ENCODE results near the gene KIF14.
A peak's percentile ranks its signal among the peaks of the same experiment; 100 is the strongest.

KIF14 gene

GRCh38 chr1:200619894-200620272, 668 bp downstream of the KIF14 start:
- H3K79me2 ChIP-seq (ENCODE audit: low read length) = peaks cover 8% of the 10 kb centered on the region; the same call in 1 of the 2 replicates
- peak overlapping the region; percentile 78 for H3K4me2 ChIP-seq (ENCODE audit: low read length)
- H3K27me3 ChIP-seq (ENCODE audit: low read depth, low read length) = no peaks in the 10 kb centered on the region
- no peaks in the 10 kb centered on the region for H4K20me1 ChIP-seq (ENCODE audit: insufficient read depth, low read length)
- H3K4me3 ChIP-seq (ENCODE audit: low read length) = peak overlapping the region; percentile 79
- H3K36me3 ChIP-seq (replicated peaks; ENCODE audit: low read depth, low read length) = peaks cover 25% of the 10 kb centered on the region
- H3K9ac ChIP-seq (ENCODE audit: low read length) = peak overlapping the region; percentile 77
- no peak for TF ChIP-seq EZH2phosphoT487 (IDR thresholded peaks at IDR 0.05; ENCODE audit: low read depth)
- no peak for TF ChIP-seq CTCF (IDR thresholded peaks at IDR 0.05; ENCODE audit: low read depth, low read length)
- H2AFZ ChIP-seq (ENCODE audit: low read depth, low read length) = peak overlapping the region; percentile 55
- no peaks in the 10 kb centered on the region for H3K9me3 ChIP-seq (ENCODE audit: insufficient read depth, low read length)
- no peak overlapping the region for H3K27ac ChIP-seq (ENCODE audit: low read length)
- H3K4me1 ChIP-seq (ENCODE audit: low read length) = peaks cover 22% of the 10 kb centered on the region

GRCh38 chr1:200610846-200611245, 9.7 kb downstream of the KIF14 start:
- Histone ChIP-seq H3K79me2 (ENCODE audit: low read length) (no peaks in the 10 kb centered on the region), H3K36me3 (replicated peaks; ENCODE audit: low read depth, low read length) (peaks cover 49% of the 10 kb centered on the region), H3K4me2 (ENCODE audit: low read length) (no peak overlapping the region), H3K4me3 (ENCODE audit: low read length) (no peak overlapping the region), H3K27me3 (ENCODE audit: low read depth, low read length) (no peaks in the 10 kb centered on the region), H4K20me1 (ENCODE audit: insufficient read depth, low read length) (no peaks in the 10 kb centered on the region), H3K9me3 (ENCODE audit: insufficient read depth, low read length) (no peaks in the 10 kb centered on the region), H3K9ac (ENCODE audit: low read length) (no peak overlapping the region), H3K4me1 (ENCODE audit: low read length) (no peaks in the 10 kb centered on the region), H3K27ac (ENCODE audit: low read length) (no peak overlapping the region), H2AFZ (ENCODE audit: low read depth, low read length) (no peak overlapping the region)
- no peak for TF ChIP-seq EZH2phosphoT487 (IDR thresholded peaks at IDR 0.05; ENCODE audit: low read depth)
- no peak for TF ChIP-seq CTCF (IDR thresholded peaks at IDR 0.05; ENCODE audit: low read depth, low read length)

- Histone ChIP-seq H3K9ac (ENCODE audit: low read length) (no peak overlapping the region), H3K4me3 (ENCODE audit: low read length) (no peak overlapping the region), H3K27me3 (ENCODE audit: low read depth, low read length) (no peaks in the 10 kb centered on the region), H3K79me2 (ENCODE audit: low read length) (no peaks in the 10 kb centered on the region), H3K9me3 (ENCODE audit: insufficient read depth, low read length) (no peaks in the 10 kb centered on the region), H2AFZ (ENCODE audit: low read depth, low read length) (no peak overlapping the region), H3K4me1 (ENCODE audit: low read length) (peaks cover 4% of the 10 kb centered on the region; the same call in 1 of the 2 replicates), H3K4me2 (ENCODE audit: low read length) (no peak overlapping the region), H3K27ac (ENCODE audit: low read length) (no peak overlapping the region), H3K36me3 (replicated peaks; ENCODE audit: low read depth, low read length) (peaks cover 50% of the 10 kb centered on the region), H4K20me1 (ENCODE audit: insufficient read depth, low read length) (no peaks in the 10 kb centered on the region)
- TF ChIP-seq EZH2phosphoT487 (IDR thresholded peaks at IDR 0.05; ENCODE audit: low read depth) (no peak), CTCF (IDR thresholded peaks at IDR 0.05; ENCODE audit: low read depth, low read length) (no peak)
Measured at GRCh38 chr1:200602632-200603031, 17.9 kb downstream of the KIF14 start.

GRCh38 chr1:200590001-200590400, 30.6 kb downstream of the KIF14 start:
- no peak overlapping the region for H3K9ac ChIP-seq (ENCODE audit: low read length)
- peaks cover 35% of the 10 kb centered on the region for H3K36me3 ChIP-seq (replicated peaks; ENCODE audit: low read depth, low read length)

More at GRCh38 chr1:200590001-200590400, 30.6 kb downstream of the KIF14 start:
- Histone ChIP-seq H3K9me3 (ENCODE audit: insufficient read depth, low read length) (no peaks in the 10 kb centered on the region), H4K20me1 (ENCODE audit: insufficient read depth, low read length) (no peaks in the 10 kb centered on the region), H3K27me3 (ENCODE audit: low read depth, low read length) (no peaks in the 10 kb centered on the region), H3K4me2 (ENCODE audit: low read length) (no peak overlapping the region), H2AFZ (ENCODE audit: low read depth, low read length) (no peak overlapping the region), H3K4me3 (ENCODE audit: low read length) (no peak overlapping the region), H3K4me1 (ENCODE audit: low read length) (peaks cover 10% of the 10 kb centered on the region), H3K27ac (ENCODE audit: low read length) (no peak overlapping the region), H3K79me2 (ENCODE audit: low read length) (no peaks in the 10 kb centered on the region)
- no peak for TF ChIP-seq EZH2phosphoT487 (IDR thresholded peaks at IDR 0.05; ENCODE audit: low read depth)
- no peak for TF ChIP-seq CTCF (IDR thresholded peaks at IDR 0.05; ENCODE audit: low read depth, low read length)

Measured in OCI-LY3 (cell line).